GM10266 (cell line): ENCODE data around the gene ABLIM1.

Source experiments
- DNase-seq: peaks from one replicate; pipeline ENCODE4 v3.0.0; 2012; ENCODE audit errors: extremely low spot score
- TF ChIP-seq, protein P1 (sequence below): IDR thresholded peaks from 2 replicates; pipeline ENCODE4 v1.5.1; 2012; ENCODE audit warnings: mild to moderate bottlenecking, low read depth; ENCODE audit not compliant: control insufficient read depth, insufficient read depth; ENCODE audit errors: missing control alignments

ABLIM1 gene

DNA sequence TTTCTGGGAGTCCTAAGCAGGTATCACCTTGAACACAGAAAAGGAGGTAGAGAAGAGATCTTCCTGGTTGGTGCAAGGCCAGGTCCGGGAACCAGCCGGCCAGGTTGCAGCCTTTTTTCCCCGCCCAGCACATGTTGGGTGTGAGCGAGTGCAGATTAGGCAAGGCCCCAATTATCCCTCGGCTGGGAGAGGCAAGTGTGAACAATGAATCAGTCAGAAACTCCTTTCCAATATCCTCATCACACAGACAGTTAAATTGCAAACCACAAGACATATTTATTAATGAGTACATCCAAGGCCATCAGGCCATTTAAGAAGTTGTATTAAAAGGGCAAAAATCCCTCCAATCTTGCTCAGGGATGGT, 138.8 kb downstream of the ABLIM1 start:
- DNase-seq, result no peak
- TF ChIP-seq, protein P1, sequence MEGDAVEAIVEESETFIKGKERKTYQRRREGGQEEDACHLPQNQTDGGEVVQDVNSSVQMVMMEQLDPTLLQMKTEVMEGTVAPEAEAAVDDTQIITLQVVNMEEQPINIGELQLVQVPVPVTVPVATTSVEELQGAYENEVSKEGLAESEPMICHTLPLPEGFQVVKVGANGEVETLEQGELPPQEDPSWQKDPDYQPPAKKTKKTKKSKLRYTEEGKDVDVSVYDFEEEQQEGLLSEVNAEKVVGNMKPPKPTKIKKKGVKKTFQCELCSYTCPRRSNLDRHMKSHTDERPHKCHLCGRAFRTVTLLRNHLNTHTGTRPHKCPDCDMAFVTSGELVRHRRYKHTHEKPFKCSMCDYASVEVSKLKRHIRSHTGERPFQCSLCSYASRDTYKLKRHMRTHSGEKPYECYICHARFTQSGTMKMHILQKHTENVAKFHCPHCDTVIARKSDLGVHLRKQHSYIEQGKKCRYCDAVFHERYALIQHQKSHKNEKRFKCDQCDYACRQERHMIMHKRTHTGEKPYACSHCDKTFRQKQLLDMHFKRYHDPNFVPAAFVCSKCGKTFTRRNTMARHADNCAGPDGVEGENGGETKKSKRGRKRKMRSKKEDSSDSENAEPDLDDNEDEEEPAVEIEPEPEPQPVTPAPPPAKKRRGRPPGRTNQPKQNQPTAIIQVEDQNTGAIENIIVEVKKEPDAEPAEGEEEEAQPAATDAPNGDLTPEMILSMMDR, result no peak

DNA sequence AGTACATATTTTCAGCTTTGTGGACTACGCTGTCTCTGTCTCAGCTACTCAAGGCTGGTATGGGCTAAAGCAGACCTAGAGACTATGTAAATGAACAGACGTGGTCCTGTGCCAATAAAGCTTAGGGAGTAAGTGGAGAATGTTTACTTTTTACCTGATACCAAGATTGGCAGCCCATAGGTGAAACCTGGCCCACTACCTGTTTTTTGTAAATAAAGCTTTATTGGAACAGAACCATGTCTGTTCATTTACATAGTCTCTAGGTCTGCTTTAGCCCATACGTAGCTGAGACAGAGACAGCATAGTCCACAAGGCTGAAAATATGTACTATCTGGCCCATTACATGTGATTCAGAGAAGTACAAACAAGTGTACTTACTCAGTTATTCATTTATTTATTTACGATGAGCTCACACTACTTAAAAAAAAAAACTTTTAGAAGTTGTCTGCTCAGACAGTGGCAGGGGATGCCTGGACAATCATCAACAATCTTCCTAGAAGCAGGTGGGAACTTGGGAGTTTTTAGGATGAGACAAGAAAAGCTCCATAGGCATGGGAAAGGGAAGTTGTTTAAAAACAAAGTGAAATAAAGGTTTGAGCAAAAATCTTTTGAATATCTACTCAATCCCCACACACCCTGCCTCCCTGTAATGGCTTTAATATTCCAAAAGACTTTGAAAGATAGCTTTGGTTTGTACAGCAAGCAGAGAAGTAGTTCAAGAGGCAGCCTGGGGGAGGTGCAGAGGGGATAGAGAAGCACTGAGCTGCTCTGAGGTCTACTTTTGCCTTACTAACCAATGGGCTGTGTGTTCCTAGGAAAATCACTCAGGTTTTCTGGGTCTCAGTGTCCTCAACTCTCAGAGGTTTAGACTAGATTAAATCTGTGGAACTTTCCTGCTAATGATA, 139.4 kb downstream of the ABLIM1 start:
- no peak for DNase-seq
- TF ChIP-seq, protein P1, result no peak

DNA sequence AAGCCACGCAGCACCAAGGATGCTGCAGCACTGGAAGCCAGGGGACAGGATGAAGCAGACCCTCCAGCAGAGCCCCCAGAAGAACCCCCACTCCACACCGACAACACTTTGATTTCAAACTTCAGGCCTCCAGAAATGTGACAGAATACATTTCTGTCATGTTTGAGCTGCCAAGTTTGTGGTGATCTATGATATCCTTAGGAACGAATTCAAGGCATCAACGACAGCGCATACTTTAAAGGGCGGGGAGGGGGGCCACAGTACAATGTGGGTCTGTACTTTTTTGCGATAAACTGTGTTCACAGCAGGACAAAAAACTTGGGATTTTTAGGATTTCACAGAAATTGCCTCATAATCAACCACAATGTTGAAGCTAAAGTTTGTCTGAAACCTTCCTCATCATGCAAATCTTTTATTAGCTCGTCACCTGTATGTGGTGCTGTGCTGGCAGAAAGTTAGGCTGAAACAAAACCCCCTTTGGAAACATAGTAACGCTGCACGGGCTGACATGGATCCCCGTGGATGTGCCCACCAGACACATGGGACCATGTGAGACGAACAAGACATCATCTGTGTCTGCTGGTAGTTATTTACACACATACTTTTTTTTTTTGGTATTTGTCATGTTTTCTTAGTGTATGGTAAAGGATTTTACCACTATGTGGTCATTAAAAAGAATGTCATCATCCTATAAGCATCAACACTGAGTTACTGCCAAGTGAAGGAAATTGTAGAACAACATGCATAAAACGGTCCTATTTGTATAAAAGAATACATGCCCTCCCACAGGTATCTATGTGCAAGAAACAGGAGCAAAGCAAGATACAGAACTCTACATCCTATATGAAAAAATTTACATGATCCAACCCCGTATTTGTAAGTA, 140.5 kb downstream of the ABLIM1 start:
- TF ChIP-seq, protein P1, result no peak
- DNase-seq, result no peak

DNA sequence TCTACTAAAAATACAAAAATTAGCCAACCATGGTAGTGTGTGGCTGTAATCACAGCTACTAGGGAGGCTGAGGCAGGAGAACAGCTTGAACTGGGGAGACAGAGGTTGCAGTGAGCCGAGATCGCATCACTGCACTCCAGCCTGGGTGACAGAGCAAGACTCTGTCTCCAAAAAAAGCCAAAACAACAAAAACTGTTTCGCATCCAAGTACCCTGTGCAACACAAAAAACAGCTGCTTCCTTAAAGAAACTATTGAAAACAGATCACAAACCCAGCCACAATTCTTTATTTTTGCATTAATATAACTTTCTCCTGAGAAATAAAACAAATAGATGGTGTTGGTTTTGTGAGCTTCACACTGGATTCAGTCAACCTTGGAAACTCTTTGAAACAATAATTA, 141.7 kb downstream of the ABLIM1 start:
- TF ChIP-seq, protein P1, result no peak
- DNase-seq, result no peak

DNA sequence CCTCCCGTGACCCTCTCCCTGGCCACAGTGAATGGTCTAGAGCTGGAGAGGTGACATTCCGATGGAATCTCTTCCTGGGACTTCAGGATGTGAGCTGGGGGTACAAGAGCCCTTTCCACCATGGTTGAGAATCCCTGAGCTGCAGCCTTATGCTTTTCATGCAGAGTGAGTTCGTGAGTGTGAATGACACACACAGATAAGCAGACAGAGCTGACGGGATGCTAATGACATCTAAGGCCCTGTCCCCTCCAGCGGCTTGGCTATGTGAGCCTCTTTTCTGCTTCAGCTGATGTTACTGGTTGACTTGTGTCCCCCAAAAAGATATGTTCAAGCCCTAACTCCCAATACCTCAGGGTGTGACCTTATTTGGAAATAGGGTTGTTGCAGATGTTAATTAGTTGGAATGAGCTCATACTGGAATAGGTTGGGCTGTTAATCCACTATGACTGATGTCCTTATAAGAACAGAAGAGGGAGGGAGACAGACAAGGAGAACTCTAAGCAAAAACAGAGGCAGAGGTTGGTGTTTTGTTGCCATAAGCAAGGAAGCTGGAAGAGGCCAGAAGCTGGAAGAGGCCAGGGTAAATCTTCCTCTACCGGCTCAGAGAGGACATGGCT, 142.7 kb downstream of the ABLIM1 start:
- TF ChIP-seq, protein P1, result no peak
- no peak for DNase-seq

DNA sequence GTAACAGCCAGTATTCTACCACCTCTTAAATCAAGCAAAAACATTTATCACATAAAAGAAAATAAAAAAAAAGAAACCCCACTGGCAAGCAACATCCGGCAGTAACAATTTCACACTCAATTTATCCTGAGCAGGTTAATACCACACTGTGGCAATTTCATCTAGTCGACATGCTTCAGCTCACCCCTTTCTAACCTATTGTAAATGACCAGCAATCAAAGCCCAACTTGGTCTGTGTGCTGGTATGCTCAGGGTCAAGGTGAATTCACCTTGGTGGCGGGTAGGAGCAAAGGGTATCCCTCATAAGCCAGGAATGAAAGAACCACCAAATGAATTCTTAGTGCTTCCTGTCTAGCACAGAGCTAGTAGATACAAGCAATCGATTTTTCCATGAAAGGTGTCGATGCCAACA, 144.7 kb downstream of the ABLIM1 start:
- no peak for DNase-seq
- TF ChIP-seq, protein P1, result no peak

DNA sequence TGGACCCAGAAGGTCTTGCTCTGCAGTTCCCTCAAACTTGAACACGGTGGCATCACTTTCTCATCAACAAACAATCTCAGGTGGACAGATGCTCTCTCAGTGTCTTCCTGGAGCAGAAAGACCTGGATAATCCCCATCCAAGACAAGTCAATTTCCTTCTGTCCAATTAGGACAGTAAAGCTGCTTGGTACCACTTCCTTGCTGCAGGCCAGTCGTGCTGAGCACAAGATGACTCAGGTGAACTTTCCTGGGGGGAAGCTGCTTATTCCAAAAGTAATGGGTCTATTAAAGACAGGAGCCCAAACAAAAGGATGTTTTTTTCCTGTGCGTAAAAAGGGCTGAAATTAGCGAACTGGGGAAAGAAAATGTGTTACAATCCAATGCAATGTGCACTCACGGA, 146.2 kb downstream of the ABLIM1 start:
- DNase-seq, result no peak
- TF ChIP-seq, protein P1, result no peak
